SK-N-MC (cell line): ENCODE results near the gene ZRSR2.

Source experiments
- EZH2 ChIP-seq: fragments of 200-600 bp; sonication (generic); IDR thresholded peaks from one replicate; pipeline ENCODE4 v1.6.1; 2017; ENCODE audit warnings: antibody characterized with exemption
- POLR2AphosphoS5 ChIP-seq: IDR thresholded peaks from 2 replicates; pipeline ENCODE4 v1.6.1; 2012; ENCODE audit warnings: mild to moderate bottlenecking, low read depth, low read length, borderline replicate concordance

DNA sequence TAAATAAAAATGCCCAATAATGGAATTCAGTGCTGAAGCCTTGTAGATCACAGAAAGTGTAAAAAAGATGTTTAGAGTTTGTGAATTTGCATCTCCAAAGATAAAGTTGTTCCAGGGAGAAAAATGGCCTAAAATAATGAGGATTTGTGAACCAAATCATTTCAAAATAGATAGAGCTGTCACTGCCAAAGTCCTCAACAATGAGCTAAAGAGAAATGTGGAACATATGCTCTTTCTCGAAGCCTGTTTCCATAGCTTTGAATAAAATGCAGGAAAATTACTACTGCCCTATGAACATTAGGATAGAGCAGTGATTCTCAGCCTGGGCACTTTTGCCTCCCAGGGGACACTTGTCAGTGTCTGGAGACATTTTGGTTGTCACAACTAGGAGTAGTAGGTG, 67.8 kb downstream of the ZRSR2 start:
- TF ChIP-seq EZH2 = no peak
- no peak for TF ChIP-seq POLR2AphosphoS5
